Lower leg skin (tissue), 4 donors: ENCODE data around the gene CLIP2. TPM values are rescaled to one million over a fixed set of nuclear protein-coding genes. Genes with fewer than 3 reads are reported as not detected.
"Not testable (repeated sequence)": the region's sequence is repeated elsewhere in the genome, so short reads cannot be mapped to it uniquely, and the experiment has no call there.

Experiments
- DNase-seq, 2 donors: peaks; one replicate each; pipeline ENCODE4 v3.0.0-alpha.2; 2019; ENCODE audit warnings: low spot score in 2 of 2
- H3K4me3 ChIP-seq: fragments of 200-600 bp; sonication (generic); 2 replicates; pipeline ENCODE4 v1.5.1; 2017; ENCODE audit warnings: mild to moderate bottlenecking, low read depth; ENCODE audit not compliant: poor library complexity, severe bottlenecking
- POLR2A ChIP-seq, 2 donors: fragments of 450-650 bp; IDR thresholded peaks; one replicate each; pipeline ENCODE4 v1.6.1; 2016 to 2017; ENCODE audit warnings: antibody characterized with exemption in 2 of 2, mild to moderate bottlenecking in 1 of 2, moderate library complexity in 1 of 2
- WGBS, 2 donors: methylation state at CpG; one replicate each; pipeline ENCODE4 v1.1.5; 2018; 5-methylcytosine and 5-hydroxymethylcytosine counted together
- intact Hi-C: fragments of 100-400 bp; cut with DNase I; formaldehyde crosslinking; loops from one replicate; pipeline ENCODE4 v1.15.0; 2023; ENCODE audit warnings: low total_unique reads
- total RNA-seq, 4 donors: library from RNA; depleted of rRNA; stranded (reverse); fragments of >200 nt; gene quantifications; one replicate each; pipeline ENCODE4 v1.1.0, GENCODE V29; 2016
- TF ChIP-seq, protein P1 (sequence below), 3 donors: fragments of 450-650 bp; IDR thresholded peaks; one replicate each; pipeline ENCODE4 v1.5.1; 2016; ENCODE audit warnings: antibody characterized with exemption in 3 of 3, mild to moderate bottlenecking in 3 of 3, moderate library complexity in 2 of 3

CLIP2 gene
- total RNA-seq, 4 donors from 2014 or later: 29.1 to 60.2 (median 52.5) TPM

DNA sequence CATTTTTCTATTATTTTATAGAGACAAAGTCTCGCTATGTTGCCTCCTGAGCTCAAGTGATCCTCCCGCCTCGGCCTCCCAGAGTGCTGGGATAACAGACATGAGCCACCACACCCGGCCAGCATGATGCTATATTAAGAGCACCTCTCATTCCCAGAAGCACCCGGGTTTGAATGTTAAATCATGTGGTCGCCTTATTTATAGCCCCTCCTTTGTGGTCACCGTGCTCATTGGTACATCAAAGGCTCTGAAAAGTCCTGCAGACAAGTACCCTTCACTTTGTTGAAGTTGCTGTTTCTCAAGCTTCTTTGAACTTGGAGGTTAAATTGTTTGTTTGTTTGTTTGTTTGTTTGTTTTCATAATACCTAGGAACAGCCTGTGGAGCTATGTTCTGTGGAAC lies 40.0 kb downstream of the CLIP2 start:
- TF ChIP-seq, protein P1, sequence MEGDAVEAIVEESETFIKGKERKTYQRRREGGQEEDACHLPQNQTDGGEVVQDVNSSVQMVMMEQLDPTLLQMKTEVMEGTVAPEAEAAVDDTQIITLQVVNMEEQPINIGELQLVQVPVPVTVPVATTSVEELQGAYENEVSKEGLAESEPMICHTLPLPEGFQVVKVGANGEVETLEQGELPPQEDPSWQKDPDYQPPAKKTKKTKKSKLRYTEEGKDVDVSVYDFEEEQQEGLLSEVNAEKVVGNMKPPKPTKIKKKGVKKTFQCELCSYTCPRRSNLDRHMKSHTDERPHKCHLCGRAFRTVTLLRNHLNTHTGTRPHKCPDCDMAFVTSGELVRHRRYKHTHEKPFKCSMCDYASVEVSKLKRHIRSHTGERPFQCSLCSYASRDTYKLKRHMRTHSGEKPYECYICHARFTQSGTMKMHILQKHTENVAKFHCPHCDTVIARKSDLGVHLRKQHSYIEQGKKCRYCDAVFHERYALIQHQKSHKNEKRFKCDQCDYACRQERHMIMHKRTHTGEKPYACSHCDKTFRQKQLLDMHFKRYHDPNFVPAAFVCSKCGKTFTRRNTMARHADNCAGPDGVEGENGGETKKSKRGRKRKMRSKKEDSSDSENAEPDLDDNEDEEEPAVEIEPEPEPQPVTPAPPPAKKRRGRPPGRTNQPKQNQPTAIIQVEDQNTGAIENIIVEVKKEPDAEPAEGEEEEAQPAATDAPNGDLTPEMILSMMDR (IDR thresholded peaks at IDR 0.05): no peak
- TF ChIP-seq POLR2A (IDR thresholded peaks at IDR 0.05): no peak
- H3K4me3 ChIP-seq: no peak overlapping the region
- intact Hi-C loops: no loop called here
- no peak for DNase-seq
- WGBS, 2 donors: 87 to 88% methylated on average over 7 of the region's 7 CpGs

DNA sequence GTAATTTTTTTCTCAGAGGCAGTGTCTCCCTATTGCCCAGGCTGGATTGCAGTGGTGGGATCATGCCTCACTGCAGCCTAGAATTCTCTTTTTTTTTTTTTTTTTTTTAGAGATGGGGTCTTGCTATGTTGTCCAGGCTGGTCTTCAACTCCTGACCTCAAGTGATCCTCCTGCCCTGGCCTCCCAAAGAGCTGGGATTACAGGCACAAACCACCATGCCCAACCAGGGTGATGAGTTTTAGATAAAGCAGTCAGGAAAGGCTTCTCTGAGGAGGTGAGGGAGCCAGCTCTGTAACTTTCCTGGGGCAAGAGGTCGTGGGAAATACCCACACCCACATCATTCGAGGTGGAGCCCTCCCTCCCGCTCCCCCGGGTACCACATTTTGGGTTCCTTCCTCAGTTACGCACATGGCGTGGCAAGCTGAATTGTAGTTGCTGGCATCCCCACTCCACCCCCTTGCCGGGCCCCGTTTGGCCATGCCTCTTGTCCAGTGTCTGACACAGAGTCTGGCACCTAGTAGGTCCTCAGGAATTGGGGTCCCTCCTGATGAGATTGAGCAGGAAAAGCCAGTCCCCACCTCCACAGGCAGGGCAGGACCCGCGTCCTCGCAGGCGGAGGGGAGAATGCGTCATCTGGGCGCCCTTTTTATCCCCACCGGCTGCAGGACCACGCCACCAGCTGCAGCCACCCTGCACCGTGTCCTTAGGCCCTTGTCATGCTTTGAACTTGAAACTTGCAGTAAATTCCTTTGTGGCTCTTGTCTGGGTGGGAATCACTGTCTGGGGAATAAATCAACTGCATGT lies 43.4 kb downstream of the CLIP2 start:
- intact Hi-C loops: no loop called here
- TF ChIP-seq, protein P1 (IDR thresholded peaks at IDR 0.05): no peak
- TF ChIP-seq POLR2A (IDR thresholded peaks at IDR 0.05): no peak
- 83 to 86% methylated on average over 17 of the region's 17 CpGs for WGBS, 2 donors
- no peak for DNase-seq
- no peak overlapping the region for H3K4me3 ChIP-seq

DNA sequence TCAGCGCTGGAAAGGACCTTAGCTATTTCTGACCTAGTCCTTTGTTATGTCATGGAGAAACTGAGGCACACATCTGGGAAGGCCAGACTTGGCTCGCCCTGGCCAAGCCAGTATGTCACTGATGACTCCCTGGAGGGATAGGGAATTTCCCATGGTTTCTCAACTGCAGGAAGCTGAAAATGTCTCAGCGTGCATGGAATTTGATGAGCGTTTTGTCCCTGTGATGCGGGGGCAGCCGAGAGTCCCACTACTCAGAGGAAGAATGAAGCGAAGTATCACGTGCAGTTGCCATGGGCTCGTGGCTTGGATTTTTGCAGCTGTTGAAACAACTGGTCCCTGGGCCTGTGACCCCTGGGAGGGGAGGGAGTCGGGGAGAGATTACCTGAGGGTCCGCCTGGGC lies 44.8 kb downstream of the CLIP2 start:
- TF ChIP-seq, protein P1 (IDR thresholded peaks at IDR 0.05): no peak
- no peak for TF ChIP-seq POLR2A (IDR thresholded peaks at IDR 0.05)
- intact Hi-C loops: no loop called here
- WGBS, 2 donors: 69 to 78% methylated on average over 11 of the region's 11 CpGs
- no peak overlapping the region for H3K4me3 ChIP-seq
- no peak for DNase-seq

DNA sequence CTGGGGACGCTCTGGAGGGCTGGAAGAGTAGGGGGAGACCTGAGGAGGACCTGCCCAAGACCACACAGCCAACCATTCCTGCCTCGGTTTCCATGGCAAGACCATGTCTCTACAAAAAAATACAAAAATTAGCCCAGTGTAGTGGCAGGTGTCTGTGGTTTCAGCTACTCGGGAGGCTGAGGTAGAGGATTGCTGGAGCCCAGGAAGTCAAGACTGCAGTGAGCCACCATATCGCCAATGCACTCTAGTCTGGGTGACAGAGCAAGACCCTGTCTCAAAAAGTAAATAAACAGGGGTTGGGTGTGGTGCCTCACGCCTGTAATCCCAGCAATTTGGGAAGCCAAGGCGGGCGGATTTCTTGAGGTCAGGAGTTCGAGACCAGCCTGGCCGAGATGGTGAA lies 48.7 kb downstream of the CLIP2 start:
- intact Hi-C loops: no loop called here
- no peak for DNase-seq
- TF ChIP-seq, protein P1 (IDR thresholded peaks at IDR 0.05): no peak
- TF ChIP-seq POLR2A (IDR thresholded peaks at IDR 0.05): no peak
- H3K4me3 ChIP-seq: no peak overlapping the region
- WGBS, 2 donors: 88 to 93% methylated on average over 9 of the region's 9 CpGs

DNA sequence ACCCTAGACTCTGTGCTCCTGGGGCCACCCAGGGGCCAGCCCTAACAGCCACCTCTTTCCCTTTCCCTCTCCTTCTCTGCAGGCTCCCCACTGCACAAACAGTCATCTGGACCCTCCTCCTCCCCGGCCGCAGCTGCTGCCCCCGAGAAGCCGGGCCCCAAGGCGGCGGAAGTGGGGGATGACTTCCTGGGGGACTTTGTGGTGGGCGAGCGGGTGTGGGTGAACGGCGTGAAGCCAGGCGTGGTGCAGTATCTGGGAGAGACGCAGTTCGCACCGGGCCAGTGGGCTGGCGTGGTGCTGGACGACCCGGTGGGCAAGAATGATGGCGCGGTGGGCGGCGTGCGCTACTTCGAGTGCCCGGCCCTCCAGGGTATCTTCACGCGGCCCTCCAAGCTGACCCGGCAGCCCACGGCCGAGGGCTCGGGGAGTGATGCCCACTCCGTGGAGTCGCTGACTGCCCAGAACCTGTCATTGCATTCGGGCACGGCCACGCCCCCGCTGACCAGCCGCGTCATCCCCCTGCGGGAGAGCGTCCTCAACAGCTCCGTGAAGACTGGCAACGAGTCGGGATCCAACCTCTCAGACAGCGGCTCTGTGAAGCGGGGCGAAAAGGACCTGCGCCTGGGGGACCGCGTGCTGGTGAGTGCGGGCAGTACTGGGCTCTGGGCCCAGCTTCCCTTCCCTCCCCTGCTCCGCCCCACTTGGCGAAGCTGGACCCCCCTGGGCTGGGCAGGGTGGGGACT lies 49.3 kb downstream of the CLIP2 start:
- intact Hi-C loops: no loop called here
- DNase-seq: no peak
- WGBS, 2 donors: 95 to 97% methylated on average over 46 to 48 of the region's 52 CpGs
- no peak overlapping the region for H3K4me3 ChIP-seq
- no peak for TF ChIP-seq POLR2A (IDR thresholded peaks at IDR 0.05)
- TF ChIP-seq, protein P1 (IDR thresholded peaks at IDR 0.05): no peak

DNA sequence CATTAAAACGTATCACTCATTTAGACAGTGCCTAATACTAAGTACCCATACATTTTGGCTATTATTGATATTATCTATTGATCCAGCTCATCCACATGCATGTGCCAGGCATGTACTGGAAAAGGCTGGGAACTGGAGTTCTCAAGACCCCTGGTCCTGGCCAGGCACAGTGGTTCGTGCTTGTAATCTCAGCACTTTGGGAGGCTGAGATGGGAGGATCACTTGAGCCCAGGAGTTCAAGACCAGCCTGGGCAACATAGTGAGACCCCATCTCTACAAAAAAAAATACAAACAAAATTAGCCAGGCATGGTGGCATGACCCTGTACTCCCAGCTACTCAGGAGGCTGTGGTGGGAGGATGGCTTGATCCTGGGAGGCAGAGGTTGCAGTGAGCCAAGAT lies 50.4 kb downstream of the CLIP2 start:
- intact Hi-C loops, DNase-seq, H3K4me3 ChIP-seq: not testable (repeated sequence)
- 84 to 96% methylated on average over 2 of the region's 2 CpGs for WGBS, 2 donors
